Activated T-cell treated with anti-CD3 and anti-CD28 coated beads, Interleukin-2, amount 50 U/mL, for 48 hours (primary cell): ENCODE results near the gene UNC45A.
"Not testable (repeated sequence)": the region's sequence is repeated elsewhere in the genome, so short reads cannot be mapped to it uniquely, and the experiment has no call there.

Source experiments
- DNase-seq, 2 experiments: peaks; one replicate each; pipeline ENCODE4 v3.0.0-alpha.2; 2020

Gene UNC45A

DNA sequence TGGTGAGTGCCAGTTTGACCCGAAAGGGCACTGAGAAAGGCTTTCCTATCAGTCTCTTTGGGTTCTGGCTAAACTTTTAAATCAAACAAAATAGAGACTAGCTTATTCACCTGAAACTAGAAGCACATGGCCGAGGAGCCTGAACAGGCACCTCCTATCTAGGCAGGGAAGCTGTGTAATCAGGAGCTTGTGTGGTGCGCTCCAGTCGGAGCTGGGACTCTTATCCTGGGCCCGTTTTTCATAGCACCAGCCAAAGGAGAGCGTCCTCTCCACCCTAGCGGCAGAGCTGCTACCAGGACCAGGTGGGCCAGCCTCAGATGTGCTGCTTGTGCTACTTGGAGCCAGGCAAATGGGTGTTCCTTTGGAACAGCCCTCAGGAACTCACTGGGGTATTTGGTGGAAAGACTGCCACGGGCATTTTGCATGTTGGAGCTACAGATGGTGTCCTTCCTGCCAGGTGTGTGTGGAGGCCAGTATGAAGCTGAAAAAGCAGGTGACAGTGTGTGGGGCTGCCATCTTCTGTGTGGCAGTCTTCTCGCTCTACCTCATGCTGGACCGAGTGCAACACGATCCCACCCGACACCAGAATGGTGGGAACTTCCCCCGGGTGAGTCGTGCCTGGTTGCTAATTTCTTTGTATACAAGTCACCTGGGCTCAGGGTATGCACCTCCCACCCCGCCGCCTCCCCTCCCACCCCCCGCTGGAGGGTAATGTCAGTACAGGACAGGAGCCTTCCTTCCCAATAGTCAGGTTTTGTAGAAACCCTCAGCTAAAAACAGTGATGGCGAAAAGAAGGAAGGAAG lies 31.1 kb upstream of the UNC45A start:
- DNase-seq: no peak

DNA sequence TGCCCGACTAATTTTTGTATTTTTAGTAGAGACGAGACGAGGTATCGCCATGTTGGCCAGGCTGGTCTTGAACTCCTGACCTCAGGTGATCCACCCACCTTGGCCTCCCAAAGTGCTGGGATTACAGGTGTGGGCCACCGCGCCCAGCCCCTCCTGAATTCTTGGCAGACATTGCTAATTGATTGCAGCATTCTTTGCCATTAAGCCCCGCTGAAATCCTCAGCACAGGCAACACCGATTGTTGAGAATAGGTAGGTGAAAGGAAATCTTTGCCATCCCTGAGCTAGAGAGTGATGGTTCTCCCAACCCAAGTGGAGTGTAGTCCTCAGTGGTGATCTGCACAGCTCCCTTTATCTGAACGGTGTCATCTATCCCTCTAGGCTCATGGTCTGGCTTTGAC lies 30.3 kb upstream of the UNC45A start:
- no peak for DNase-seq

DNA sequence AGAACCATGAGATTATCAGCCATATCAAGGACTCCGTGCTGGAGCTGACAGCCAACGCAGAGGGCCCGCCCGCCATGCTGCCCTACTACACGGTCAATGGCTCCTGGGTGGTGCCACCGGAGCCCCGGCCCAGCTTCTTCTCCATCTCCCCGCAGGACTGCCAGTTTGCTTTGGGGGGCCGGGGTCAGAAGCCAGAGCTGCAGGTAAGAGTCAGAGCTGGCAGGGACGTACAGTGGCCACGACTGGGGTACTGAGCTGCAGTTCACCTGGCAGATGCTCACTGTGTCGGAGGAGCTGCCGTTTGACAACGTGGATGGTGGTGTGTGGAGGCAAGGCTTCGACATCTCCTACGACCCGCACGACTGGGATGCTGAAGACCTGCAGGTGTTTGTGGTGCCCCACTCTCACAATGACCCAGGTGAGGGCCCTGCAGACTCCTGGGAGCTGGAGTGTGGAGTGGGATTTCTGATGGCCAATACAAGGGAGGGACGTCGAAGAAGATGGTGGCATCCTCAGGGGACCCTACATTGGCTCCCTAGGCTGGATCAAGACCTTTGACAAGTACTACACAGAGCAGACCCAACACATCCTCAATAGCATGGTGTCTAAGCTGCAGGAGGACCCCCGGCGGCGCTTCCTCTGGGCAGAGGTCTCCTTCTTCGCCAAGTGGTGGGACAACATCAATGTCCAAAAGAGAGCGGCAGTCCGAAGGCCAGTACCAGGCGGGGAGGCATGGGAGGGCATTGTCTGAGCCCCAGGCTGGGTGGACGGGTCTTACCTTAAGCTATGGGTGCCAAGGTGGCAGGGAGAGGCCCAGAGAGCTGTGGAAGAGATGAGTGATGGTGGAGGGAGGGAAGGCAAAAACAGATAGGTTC lies 29.5 kb upstream of the UNC45A start:
- no peak for DNase-seq

GRCh38 chr15:90906181-90906849 lies 28.8 kb upstream of the UNC45A start:
- no peak for DNase-seq

DNA sequence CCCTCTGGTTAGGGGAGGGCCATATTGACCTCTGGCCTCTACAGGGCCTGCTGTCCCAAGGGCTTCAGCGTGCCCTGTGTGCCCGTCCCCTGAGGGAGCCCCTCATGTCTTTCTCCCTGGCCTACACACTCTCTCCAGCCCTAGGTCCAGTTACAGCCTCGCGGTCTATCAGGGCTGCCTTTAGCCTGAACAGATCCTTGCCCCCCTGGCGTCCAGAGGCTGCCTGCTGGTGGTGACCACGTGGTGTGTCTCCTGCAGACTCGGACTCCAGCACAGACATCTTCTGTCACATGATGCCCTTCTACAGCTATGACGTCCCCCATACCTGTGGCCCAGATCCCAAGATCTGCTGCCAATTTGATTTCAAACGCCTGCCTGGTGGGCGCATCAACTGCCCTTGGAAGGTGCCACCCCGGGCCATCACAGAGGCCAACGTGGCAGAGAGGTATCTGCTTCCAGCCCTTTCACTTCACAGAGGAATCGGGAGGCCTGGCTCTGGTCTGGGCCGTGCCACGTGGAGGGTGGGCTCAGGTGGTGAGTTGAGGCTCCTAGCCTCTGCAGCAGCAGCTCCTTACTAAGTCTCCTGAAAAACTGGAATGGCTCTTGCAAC lies 27.9 kb upstream of the UNC45A start:
- DNase-seq: no peak

DNA sequence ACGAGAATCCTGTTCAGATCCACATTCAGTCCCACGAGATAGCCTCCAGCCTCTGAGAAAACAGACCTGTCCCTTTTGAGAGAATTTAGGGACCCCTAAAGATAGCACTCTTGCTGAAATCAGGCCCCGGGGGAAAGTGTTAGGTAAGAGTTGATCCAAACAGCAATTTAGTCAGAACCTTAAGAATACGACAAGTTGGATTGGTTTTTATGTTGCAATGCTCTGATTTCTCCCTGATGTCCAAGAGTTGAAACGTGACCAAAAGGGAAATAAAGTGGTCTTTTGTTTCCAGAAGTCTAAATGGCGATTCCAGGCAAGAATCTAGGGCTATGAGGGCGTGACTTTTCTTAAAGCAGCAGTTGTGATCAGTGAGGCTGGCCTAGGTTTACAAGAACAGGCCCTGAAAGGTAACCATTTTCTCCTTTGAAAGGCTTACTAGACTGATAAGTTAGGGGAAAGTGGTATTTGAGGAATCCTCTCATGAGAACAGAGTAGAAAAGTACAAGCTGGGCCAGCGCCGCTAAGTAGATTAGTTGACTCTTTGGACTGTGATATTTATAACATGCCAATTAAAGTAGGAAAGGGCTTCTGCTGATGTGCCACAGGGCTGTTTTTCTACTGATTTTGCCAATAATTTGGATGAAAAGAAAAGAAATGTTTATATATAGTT lies 27.1 kb upstream of the UNC45A start:
- DNase-seq: no peak

DNA sequence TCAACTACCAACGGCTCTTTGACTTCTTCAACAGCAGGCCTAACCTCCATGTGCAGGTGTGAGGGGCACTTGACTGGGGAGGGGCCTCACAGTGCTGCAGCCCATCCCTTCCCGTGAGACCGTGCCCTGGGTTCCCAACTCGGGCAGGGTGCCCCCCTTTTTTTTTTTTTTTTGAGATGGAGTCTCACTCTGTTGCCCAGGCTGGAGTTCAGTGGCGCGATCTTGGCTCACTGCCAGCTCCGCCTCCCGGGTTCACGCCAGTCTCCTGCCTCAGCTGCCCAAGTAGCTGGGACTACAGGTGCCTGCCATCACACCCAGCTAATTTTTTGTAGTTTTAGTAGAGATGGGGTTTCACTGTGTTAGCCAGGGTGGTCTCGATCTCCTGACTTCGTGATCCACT lies 25.6 kb upstream of the UNC45A start:
- not testable (repeated sequence) for DNase-seq

DNA sequence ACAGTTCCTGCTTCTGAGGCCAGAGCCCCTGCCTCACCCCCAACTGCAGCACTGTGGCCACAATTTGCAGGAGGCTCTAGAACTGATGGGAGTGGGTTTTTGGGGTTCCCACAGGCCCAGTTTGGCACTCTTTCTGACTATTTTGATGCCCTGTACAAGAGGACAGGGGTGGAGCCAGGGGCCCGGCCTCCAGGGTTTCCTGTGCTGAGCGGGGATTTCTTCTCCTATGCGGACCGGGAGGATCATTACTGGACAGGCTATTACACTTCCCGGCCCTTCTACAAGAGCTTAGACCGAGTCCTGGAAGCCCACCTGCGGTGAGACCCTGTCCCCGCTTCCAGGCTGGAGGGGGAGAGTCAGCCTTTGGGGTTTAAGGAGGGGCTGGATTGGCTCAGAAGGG lies 25.1 kb upstream of the UNC45A start:
- DNase-seq: no peak

DNA sequence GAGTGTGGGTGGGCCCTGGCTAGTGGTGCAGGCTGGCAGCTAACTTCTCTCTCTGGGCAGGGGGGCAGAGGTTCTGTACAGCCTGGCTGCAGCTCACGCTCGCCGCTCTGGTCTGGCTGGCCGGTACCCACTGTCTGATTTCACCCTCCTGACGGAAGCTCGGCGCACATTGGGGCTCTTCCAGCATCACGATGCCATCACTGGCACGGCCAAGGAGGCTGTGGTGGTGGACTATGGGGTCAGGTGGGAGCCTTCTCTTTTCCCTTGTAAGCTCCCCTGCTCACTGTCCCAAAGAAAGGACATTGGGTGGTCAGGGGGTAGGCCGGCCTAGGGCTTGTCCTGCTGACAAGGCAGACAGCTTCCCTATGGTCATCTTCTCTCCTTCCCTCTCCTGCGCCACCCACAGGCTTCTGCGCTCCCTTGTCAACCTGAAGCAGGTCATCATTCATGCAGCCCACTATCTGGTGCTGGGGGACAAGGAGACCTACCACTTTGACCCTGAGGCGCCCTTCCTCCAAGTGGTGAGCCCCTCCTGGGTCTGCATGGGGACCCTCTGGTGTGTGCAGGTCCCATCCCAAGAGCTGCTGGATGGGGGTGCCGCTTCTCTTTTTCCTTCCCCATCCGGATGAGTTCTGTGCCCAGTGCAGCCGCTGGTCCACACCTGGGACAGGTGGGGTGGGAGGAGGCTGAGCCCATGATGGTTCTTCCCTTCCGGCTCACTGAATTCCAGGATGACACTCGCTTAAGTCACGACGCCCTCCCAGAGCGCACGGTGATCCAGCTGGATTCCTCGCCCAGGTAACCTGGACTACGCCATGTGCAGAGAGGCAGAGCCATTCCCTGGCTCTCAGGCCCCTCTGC lies 24.4 kb upstream of the UNC45A start:
- DNase-seq: no peak

DNA sequence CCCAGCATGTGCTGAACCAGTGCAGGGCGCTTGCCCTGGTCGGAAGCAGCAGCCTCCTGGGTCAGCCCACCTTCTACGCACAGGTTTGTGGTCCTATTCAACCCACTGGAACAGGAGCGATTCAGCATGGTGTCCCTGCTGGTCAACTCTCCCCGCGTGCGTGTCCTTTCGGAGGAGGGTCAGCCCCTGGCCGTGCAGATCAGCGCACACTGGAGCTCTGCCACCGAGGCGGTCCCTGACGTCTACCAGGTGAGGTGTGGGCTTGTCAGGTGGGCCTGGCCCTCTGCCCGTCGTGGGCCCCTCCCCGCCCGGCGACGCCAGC lies 23.8 kb upstream of the UNC45A start:
- DNase-seq: no peak

GRCh38 chr15:90911906-90912769 lies 22.9 kb upstream of the UNC45A start:
- DNase-seq: no peak

GRCh38 chr15:90912770-90913075 lies 22.4 kb upstream of the UNC45A start:
- DNase-seq: no peak

- DNase-seq: no peak
Measured at GRCh38 chr15:90913398-90913944, 21.6 kb upstream of the UNC45A start.

DNA sequence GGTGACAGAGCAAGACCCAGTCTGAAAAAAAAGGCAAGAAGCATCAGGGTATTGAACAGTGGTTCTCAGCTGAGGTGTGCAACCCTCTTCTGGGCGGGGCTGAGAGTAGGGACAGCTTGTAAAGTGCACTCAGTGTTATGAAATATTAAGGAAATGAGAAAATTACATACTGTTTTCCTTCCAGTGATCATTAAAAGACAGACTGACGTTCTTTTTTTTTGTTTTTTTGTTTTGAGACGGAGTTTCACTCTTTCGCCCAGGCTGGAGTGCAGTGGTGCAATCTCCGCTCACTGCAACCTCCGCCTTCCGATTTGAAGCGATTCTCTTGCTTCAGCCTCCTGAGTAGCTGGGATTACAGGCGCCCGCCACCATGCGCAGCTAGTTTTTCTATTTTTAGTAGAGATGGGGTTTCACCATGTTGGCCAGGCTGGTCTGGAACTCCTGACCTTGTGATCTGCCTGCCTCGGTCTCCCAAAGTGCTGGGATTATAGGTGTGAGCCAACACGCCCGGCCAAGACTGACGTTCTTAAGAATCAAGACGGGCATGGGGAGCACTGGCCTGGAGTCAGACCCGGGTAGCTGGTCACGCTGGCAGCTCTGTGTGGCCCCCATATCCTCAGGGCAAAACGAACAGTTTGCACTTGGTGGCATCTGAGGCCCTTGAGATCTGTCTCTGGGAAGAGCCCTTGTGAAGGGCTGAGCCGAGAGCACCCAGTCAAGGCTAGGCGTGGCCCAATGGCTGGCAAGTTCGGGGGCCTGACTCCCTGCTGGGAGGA lies 20.6 kb upstream of the UNC45A start:
- no peak for DNase-seq

DNA sequence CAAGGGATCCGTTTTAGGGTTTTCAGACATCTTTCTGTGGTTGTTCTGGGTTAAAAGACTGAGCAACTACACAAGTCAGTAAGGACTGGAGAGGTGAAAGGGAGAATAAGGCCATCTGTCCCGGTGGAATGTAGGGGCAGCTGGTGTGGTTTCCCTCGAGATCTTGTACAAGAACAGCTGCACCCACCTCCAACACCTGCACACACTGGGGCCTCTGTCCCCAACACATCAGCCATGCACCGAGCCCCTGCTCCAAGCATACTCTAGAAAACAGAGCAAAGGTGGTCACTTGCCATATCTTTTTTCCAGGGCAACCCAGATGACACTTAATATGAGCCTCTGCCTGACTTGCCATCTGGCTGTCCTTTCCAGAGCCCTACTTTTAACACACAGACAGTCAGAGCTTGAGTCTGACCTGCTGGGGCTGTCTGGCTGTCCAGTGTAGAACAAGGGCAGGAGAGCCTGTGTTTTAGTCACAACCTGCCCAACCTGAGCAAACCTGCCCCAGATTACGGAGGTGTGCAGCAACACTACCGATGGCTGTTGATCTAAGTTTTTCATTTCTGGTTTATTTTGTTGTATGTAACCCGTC lies 19.8 kb upstream of the UNC45A start:
- no peak for DNase-seq

DNA sequence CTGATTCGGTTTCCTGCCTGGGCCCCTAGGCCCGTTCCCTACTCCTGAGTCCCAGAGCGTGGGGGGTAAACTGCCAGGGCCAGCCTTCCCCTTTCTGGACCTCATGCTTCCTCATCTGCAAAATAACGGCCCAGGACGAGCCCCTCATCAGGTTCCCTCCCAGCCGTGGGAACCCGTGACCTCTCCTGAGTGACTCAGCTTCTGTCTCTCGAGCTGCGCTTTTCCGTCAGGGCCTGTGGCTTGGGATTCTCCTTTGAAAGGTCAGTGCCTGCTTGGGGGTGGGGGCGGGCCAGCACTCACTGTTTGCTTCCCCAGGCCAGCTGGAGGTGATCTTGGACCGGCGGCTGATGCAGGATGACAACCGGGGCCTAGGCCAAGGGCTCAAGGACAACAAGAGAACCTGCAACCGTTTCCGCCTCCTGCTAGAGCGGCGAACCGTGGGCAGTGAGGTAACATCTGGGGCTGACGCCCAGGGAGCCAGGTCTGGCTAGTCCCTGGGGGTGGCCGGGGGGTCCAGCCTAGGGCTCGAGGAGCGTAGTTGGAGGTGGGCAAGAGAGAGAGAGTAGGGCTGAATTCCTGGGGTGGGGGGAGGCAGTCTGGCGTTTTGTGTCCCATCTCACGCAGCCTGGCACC lies 19.2 kb upstream of the UNC45A start:
- no peak for DNase-seq

- no peak for DNase-seq
Measured at GRCh38 chr15:90916461-90916860, 18.6 kb upstream of the UNC45A start.

GRCh38 chr15:90917569-90917968 lies 17.5 kb upstream of the UNC45A start:
- DNase-seq: no peak
